HL-60 (cell line): Measurements from ENCODE around the gene SLC4A3.

ENCODE experiments used
- DNase-seq, 2 experiments: peaks; one replicate each; pipeline ENCODE4 v3.0.0-alpha.2; 2010 to 2020; ENCODE audit warnings: low read depth in 1 of 2, low spot score in 1 of 2
- H3K27ac ChIP-seq: fragments of 250-450 bp; sonication (Bioruptor Pico); replicated peaks from 2 replicates; pipeline ENCODE4 v1.5.1; 2020; ENCODE audit warnings: mild to moderate bottlenecking, moderate library complexity
- H3K27me3 ChIP-seq: fragments of 250-450 bp; sonication (Bioruptor Pico); 2 replicates; pipeline ENCODE4 v1.5.1; 2021; ENCODE audit warnings: mild to moderate bottlenecking, moderate library complexity; ENCODE audit not compliant: insufficient read depth, poor library complexity, severe bottlenecking
- H3K4me3 ChIP-seq: replicated peaks from 2 replicates; pipeline ENCODE4 v1.5.1; 2011; ENCODE audit warnings: mild to moderate bottlenecking, control low read depth, low read length; ENCODE audit not compliant: insufficient read depth
- CTCF ChIP-seq: IDR thresholded peaks from one replicate; pipeline ENCODE4 v1.5.1; 2011; ENCODE audit warnings: low read length, control low read depth, inconsistent platforms; ENCODE audit not compliant: insufficient read depth
- GABPA ChIP-seq: IDR thresholded peaks from 2 replicates; pipeline ENCODE4 v1.6.1; 2012; ENCODE audit warnings: low read depth
- POLR2AphosphoS5 ChIP-seq: IDR thresholded peaks from 2 replicates; pipeline ENCODE4 v1.6.1; 2012; ENCODE audit warnings: low read depth
- REST ChIP-seq: IDR thresholded peaks from 2 replicates; pipeline ENCODE4 v1.6.1; 2012; ENCODE audit warnings: low read depth; ENCODE audit not compliant: insufficient replicate concordance
- SPI1 ChIP-seq: IDR thresholded peaks from 2 replicates; pipeline ENCODE4 v1.6.1; 2012; ENCODE audit warnings: low read depth, mild to moderate bottlenecking, borderline replicate concordance

SLC4A3 gene

GRCh38 chr2:219581346-219581745, 46.1 kb upstream of the SLC4A3 start:
- no peak for TF ChIP-seq REST
- no peak for TF ChIP-seq SPI1
- no peak for TF ChIP-seq GABPA
- no peak for TF ChIP-seq CTCF
- no peak for TF ChIP-seq POLR2AphosphoS5
- Histone ChIP-seq H3K27me3 (no peaks in the 10 kb centered on the region), H3K4me3 (no peak overlapping the region), H3K27ac (no peak overlapping the region)
- no peak for DNase-seq

- Histone ChIP-seq H3K4me3 (no peak overlapping the region), H3K27me3 (no peaks in the 10 kb centered on the region), H3K27ac (no peak overlapping the region)
- no peak for DNase-seq
- TF ChIP-seq CTCF (no peak), REST (no peak), GABPA (no peak), POLR2AphosphoS5 (no peak), SPI1 (no peak)
Observed at GRCh38 chr2:219591091-219591490, 36.3 kb upstream of the SLC4A3 start.

GRCh38 chr2:219592736-219593135, 34.7 kb upstream of the SLC4A3 start:
- H3K27me3 ChIP-seq = no peaks in the 10 kb centered on the region
- TF ChIP-seq SPI1 (no peak), POLR2AphosphoS5 (no peak), REST (no peak), GABPA (no peak), CTCF (no peak)
- H3K27ac ChIP-seq = no peak overlapping the region
- no peak overlapping the region for H3K4me3 ChIP-seq
- no peak for DNase-seq
